Naive thymus-derived CD4-positive, alpha-beta T cell (primary cell): ENCODE measurements around the gene SUGCT. TPM values are rescaled to one million over a fixed set of nuclear protein-coding genes. Genes with fewer than 3 reads are reported as not detected.
"Not testable (repeated sequence)": the region's sequence is repeated elsewhere in the genome, so short reads cannot be mapped to it uniquely, and the experiment has no call there.

Experiments used
- ATAC-seq: fragments of 150-1000 bp; cut with Tn5 transposase; 2 replicates; pipeline ENCODE4 v1.10.0; 2021; ENCODE audit warnings: mild to moderate bottlenecking, moderate library complexity
- CTCF ChIA-PET: fragments of 350-600 bp; sonication (Branson Sonifier 250); formaldehyde crosslinking; loops from one replicate; lab custom pipeline; 2021; ENCODE audit warnings: antibody characterized with exemption; lab: Charles Lee
- POLR2A ChIA-PET: fragments of 350-600 bp; sonication (Branson Sonifier 250); formaldehyde crosslinking; loops from one replicate; lab custom pipeline; 2021; ENCODE audit warnings: antibody characterized with exemption, inconsistent platforms; lab: Charles Lee
- DNase-seq, 9 donors: peaks; one replicate each; pipeline versions ENCODE4 v3.0.0 to v3.0.0-alpha.2; 2020 to 2022; ENCODE audit warnings: mixed read lengths in 1 of 9
- H3K27ac ChIP-seq: one replicate; pipeline ENCODE4 v1.7.0; 2013; ENCODE audit warnings: mild to moderate bottlenecking, low read depth, low read length, moderate library complexity
- H3K27me3 ChIP-seq, 2 donors: one replicate each; pipeline ENCODE4 v1.7.0; 2013; ENCODE audit warnings: low read length in 2 of 2, mild to moderate bottlenecking in 2 of 2, moderate library complexity in 2 of 2; ENCODE audit not compliant: control insufficient read depth in 2 of 2, insufficient read depth in 2 of 2
- H3K36me3 ChIP-seq, 3 experiments: 1 replicate in 2 of 3; 2 replicates in 1 of 3; pipeline ENCODE4 v1.7.0; 2013; ENCODE audit warnings: low read length in 3 of 3, mild to moderate bottlenecking in 3 of 3, moderate library complexity in 1 of 3; ENCODE audit not compliant: insufficient read depth in 3 of 3, control insufficient read depth in 2 of 3
- H3K4me1 ChIP-seq, 2 donors: one replicate each; pipeline ENCODE4 v1.7.0; 2013; ENCODE audit warnings: low read length in 2 of 2, mild to moderate bottlenecking in 2 of 2, moderate library complexity in 1 of 2; ENCODE audit not compliant: control insufficient read depth in 2 of 2, insufficient read depth in 2 of 2
- H3K4me3 ChIP-seq: 2 replicates; pipeline ENCODE4 v1.7.0; 2013; ENCODE audit warnings: mild to moderate bottlenecking, low read length
- H3K9me3 ChIP-seq, 3 experiments: 1 replicate in 2 of 3; 2 replicates in 1 of 3; pipeline ENCODE4 v1.7.0; 2013; ENCODE audit warnings: low read length in 3 of 3; ENCODE audit not compliant: control insufficient read depth in 2 of 3
- H3K27ac Mint-ChIP-seq, 9 donors: one replicate each; pipeline ENCODE4 v1.8.0; 2020 to 2022; ENCODE audit warnings: mixed read lengths in 9 of 9, mild to moderate bottlenecking in 8 of 9, moderate library complexity in 5 of 9, inconsistent platforms in 2 of 9
- H3K27me3 Mint-ChIP-seq, 5 donors: one replicate each; pipeline ENCODE4 v1.8.0; 2021 to 2022; ENCODE audit warnings: mixed read lengths in 5 of 5, mild to moderate bottlenecking in 1 of 5
- H3K36me3 Mint-ChIP-seq, 5 donors: one replicate each; pipeline ENCODE4 v1.8.0; 2020 to 2022; ENCODE audit warnings: mixed read lengths in 5 of 5, mild to moderate bottlenecking in 3 of 5, inconsistent platforms in 1 of 5
- H3K4me1 Mint-ChIP-seq, 7 donors: one replicate each; pipeline ENCODE4 v1.8.0; 2020 to 2022; ENCODE audit warnings: mixed read lengths in 7 of 7, mild to moderate bottlenecking in 3 of 7, inconsistent platforms in 1 of 7
- H3K4me3 Mint-ChIP-seq, 10 donors: one replicate each; pipeline ENCODE4 v1.8.0; 2020 to 2022; ENCODE audit warnings: mild to moderate bottlenecking in 10 of 10, mixed read lengths in 10 of 10, moderate library complexity in 6 of 10, inconsistent platforms in 2 of 10
- H3K9me3 Mint-ChIP-seq, 11 donors: one replicate each; pipeline ENCODE4 v1.8.0; 2020 to 2022; ENCODE audit warnings: mixed read lengths in 11 of 11, mild to moderate bottlenecking in 4 of 11, inconsistent platforms in 1 of 11, moderate library complexity in 1 of 11
- intact Hi-C, 2 donors: fragments of 100-400 bp; cut with micrococcal nuclease; formaldehyde crosslinking; loops; one replicate each; pipeline ENCODE4 v1.15.1; 2023
- polyA plus RNA-seq, 2 donors: library from polyadenylated mRNA; unstranded; fragments of 300-500 nt; fragmentation: Illumina TruSeq; gene quantifications; one replicate each; pipeline ENCODE4 v1.2.3, GENCODE V29; 2021
- total RNA-seq, 6 experiments: library from RNA in 5 of 6; stranded (reverse) in 5 of 6; gene quantifications; 1 replicate in 5 of 6; 2 replicates in 1 of 6; pipeline ENCODE4 v1.2.3 and lab custom pipeline; 2021 to 2026

The SUGCT gene
- total and polyA plus RNA-seq, 7 experiments from 2014 or later, result 0.95 to 2.7 (median 2.2) TPM; not detected in 1

DNA sequence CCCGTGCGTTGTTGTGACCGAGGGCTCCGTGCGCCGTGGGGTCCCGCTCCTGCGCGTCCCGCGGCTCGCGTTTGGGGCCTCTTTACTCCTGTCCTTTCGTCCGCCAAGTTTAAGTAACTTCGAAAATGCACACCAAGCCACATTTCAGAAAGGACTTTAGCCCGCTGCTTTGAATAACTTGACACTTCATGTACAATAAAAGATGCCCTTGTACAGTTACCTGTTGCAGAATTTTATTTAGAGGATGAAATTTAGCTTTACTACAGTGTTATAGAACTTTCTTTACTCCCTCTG lies 459 bp downstream of the SUGCT start:
- Mint-ChIP-seq H3K36me3 (peaks cover 3 to 8% (median 6%) of the 10 kb centered on the region in 5 donors), H3K4me3 (peak overlapping the region; percentile 77 to 99 (median 92)), H3K4me1 (peaks cover 15 to 38% (median 29%) of the 10 kb centered on the region in 7 donors), H3K27ac (peak overlapping the region in 8 of 9 donors; percentile 30 to 94 (median 50)), H3K27me3 (peaks cover 0 to 17% (median 0%) of the 10 kb centered on the region in 5 donors), H3K9me3 (peaks cover 0 to 3% (median 0%) of the 10 kb centered on the region in 11 donors)
- Histone ChIP-seq H3K9me3 (no peaks in the 10 kb centered on the region), H3K4me3 (peak overlapping the region; percentile 100), H3K36me3 (peaks cover 0 to 6% (median 0%) of the 10 kb centered on the region in 3 experiments), H3K4me1 (peaks cover 21 to 31% of the 10 kb centered on the region in 2 donors), H3K27ac (peak overlapping the region; percentile 92), H3K27me3 (no peaks in the 10 kb centered on the region)
- intact Hi-C loops, result loop anchor here (2.0 to 10.0 kb wide), 3 partner anchors 1226 to 1770 kb away; partner anchors contain the start of gene VPS41 (in 1 of the 2)
- POLR2A ChIA-PET, result interaction anchor here (1.6 to 3.6 kb wide), 2 partner anchors 186 to 512 kb away, joined by 5 to 37 read pairs; partner anchors contain the start of genes CDK13 and RALA
- no peak for ATAC-seq
- DNase-seq, result no peak
- CTCF ChIA-PET, result no interaction called here

DNA sequence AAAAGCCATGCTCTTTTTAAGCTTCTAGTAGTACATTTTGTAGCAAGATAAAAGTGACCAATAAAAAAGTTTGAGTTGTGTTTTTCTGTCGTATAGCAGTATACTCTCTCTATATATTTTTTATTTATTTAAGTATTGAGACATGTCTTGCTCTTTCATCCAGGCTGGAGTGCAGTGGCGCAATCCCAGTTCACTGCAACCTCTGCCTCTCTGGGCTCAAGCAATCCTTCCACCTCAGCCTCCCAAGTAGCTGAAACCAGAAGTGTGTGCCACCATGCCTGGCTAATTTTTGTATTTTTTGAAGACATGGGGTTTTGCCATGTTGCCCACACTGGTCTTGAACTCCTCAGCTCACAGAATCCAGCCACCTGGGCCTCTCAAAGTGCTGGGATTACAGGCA lies 2.8 kb downstream of the SUGCT start:
- Histone ChIP-seq H3K9me3 (no peaks in the 10 kb centered on the region), H3K4me3 (no peak overlapping the region), H3K4me1 (peaks cover 9 to 17% of the 10 kb centered on the region in 2 donors), H3K27ac (no peak overlapping the region), H3K36me3 (peaks cover 0 to 6% (median 0%) of the 10 kb centered on the region in 3 experiments), H3K27me3 (no peaks in the 10 kb centered on the region)
- intact Hi-C loops, result loop anchor here (10.0 kb wide), 2 partner anchors 1747 to 1773 kb away; no protein-coding TSS in a partner anchor
- H3K9me3 Mint-ChIP-seq, result peaks cover 0 to 5% (median 0%) of the 10 kb centered on the region in 11 donors
- peaks cover 0 to 6% (median 2%) of the 10 kb centered on the region in 5 donors for H3K36me3 Mint-ChIP-seq
- peak overlapping the region in 1 of 10 donors; percentile 35 for H3K4me3 Mint-ChIP-seq
- POLR2A ChIA-PET, result interaction anchor here (0.6 to 1.0 kb wide), 2 partner anchors 25 to 186 kb away, joined by 3 read pairs; no protein-coding TSS in a partner anchor
- ATAC-seq (no peak), DNase-seq (no peak)
- CTCF ChIA-PET, result no interaction called here
- peaks cover 0 to 17% (median 0%) of the 10 kb centered on the region in 5 donors for H3K27me3 Mint-ChIP-seq
- no peak overlapping the region for H3K27ac Mint-ChIP-seq
- peaks cover 7 to 15% (median 11%) of the 10 kb centered on the region in 7 donors for H3K4me1 Mint-ChIP-seq

DNA sequence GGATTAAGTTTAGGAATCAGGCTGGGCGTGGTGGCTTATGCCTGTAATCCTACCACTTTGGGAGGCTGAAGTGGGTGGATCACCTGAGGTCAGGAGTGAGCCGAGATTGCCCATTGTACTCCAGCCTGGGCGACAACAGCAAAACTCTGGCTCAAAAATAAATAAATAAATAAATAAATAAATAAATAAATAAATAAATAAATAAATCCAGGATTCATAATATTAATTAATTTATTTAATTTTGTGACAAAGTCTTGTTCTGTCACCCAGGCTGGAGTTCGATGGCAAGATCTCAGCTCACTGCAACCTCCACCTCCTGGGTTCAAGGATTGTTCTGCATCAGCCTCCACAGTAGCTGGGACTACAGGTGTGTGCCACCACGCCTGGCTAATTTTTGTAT lies 4.2 kb downstream of the SUGCT start:
- no peak for DNase-seq
- Mint-ChIP-seq H3K9me3 (peaks cover 0 to 5% (median 0%) of the 10 kb centered on the region in 11 donors), H3K27ac (no peak overlapping the region), H3K27me3 (peaks cover 4 to 17% (median 6%) of the 10 kb centered on the region in 5 donors), H3K36me3 (peaks cover 0 to 10% (median 0%) of the 10 kb centered on the region in 5 donors), H3K4me3 (no peak overlapping the region), H3K4me1 (peaks cover 0 to 4% (median under 1%) of the 10 kb centered on the region in 7 donors)
- intact Hi-C loops, result loop anchor here (10.0 kb wide), 2 partner anchors 1746 to 1774 kb away; no protein-coding TSS in a partner anchor
- peaks cover 0 to 5% of the 10 kb centered on the region in 2 donors for H3K4me1 ChIP-seq
- CTCF ChIA-PET, result no interaction called here
- no peaks in the 10 kb centered on the region for H3K27me3 ChIP-seq
- POLR2A ChIA-PET, result no interaction called here
- ATAC-seq, result no peak
- no peak overlapping the region for H3K27ac ChIP-seq
- H3K4me3 ChIP-seq, result no peak overlapping the region
- H3K36me3 ChIP-seq, result peaks cover 0 to 5% (median 0%) of the 10 kb centered on the region in 3 experiments
- H3K9me3 ChIP-seq, result no peaks in the 10 kb centered on the region

DNA sequence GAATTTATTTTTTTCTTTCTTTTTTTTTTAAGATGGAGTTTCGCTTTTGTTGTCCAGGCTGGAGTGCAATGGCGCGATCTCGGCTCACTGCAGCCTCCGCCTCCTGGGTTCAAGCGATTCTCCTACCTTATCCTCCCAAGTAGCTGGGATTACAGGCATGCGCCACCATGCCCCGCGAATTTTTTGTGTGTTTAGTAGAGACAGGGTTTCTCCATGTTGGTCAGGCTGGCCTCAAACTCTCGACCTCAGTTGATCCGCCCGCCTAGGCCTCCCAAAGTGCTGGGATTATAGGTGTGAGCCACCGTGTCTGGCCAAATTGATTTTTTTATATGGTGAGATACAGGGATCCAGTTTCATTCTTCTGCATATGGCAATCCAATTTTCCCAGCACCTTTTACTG lies 5.1 kb downstream of the SUGCT start:
- peaks cover 4 to 15% (median 8%) of the 10 kb centered on the region in 5 donors for H3K27me3 Mint-ChIP-seq
- H3K4me1 Mint-ChIP-seq, H3K27ac Mint-ChIP-seq, H3K27me3 ChIP-seq, POLR2A ChIA-PET, H3K4me3 Mint-ChIP-seq, H3K36me3 ChIP-seq, CTCF ChIA-PET, H3K4me1 ChIP-seq, H3K9me3 ChIP-seq, ATAC-seq, H3K9me3 Mint-ChIP-seq, H3K27ac ChIP-seq, H3K4me3 ChIP-seq, DNase-seq: not testable (repeated sequence)
- peaks cover 0 to 14% (median 0%) of the 10 kb centered on the region in 5 donors for H3K36me3 Mint-ChIP-seq
- intact Hi-C loops, result loop anchor here (10.0 kb wide), 2 partner anchors 1745 to 1775 kb away; no protein-coding TSS in a partner anchor

DNA sequence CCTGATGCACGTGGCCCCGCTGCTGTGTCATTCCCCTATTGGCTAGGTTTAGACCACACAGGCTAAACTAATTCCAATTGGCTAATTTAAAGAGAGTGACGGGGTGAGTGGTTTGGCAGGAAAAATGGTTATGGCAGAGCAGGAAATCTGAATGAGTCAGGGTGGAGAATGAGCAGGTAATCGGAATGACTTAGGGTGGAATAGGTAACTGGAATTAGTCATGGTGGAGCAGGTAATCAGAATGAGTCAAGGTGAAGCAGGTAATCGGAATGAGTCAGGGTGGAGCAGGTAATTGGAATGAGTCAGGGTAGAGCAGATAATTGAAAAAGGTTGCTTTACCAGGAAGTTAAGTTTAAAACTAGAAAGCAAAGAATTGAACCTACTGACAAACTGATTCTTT lies 7.1 kb downstream of the SUGCT start:
- H3K27ac Mint-ChIP-seq, H3K9me3 ChIP-seq, H3K27ac ChIP-seq, intact Hi-C loops, H3K36me3 ChIP-seq, H3K9me3 Mint-ChIP-seq, H3K27me3 ChIP-seq, DNase-seq, POLR2A ChIA-PET, CTCF ChIA-PET, H3K4me1 ChIP-seq, H3K4me3 ChIP-seq, H3K4me1 Mint-ChIP-seq, H3K4me3 Mint-ChIP-seq, ATAC-seq: not testable (repeated sequence)
- Mint-ChIP-seq H3K36me3 (peaks cover 0 to 17% (median 0%) of the 10 kb centered on the region in 5 donors), H3K27me3 (peaks cover 4 to 17% (median 7%) of the 10 kb centered on the region in 5 donors)

DNA sequence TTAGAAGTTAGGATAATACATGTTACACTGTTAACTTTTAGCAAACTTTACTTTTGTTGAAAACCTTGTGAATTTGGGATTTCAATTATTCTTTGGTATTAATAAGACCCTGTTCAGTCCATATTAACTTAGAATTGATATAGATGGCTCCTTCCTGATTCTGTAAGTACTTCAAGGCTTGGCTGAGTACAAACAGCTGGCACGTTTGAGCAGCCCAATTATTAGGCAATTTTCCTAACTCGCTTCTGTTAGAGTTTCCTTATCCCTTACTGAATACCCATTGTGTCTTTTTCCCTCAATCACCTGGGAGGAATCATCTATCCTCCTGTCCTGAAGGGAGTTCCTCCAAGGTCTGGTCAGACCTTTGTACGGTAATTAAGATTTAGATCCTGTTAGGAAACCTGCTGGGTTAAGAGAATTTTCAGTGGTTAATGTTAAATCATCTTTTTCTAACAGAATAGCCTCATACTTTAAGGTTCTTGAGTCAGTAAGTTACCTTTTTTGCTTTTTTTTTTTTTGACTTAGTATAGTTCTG lies 10.9 kb downstream of the SUGCT start:
- intact Hi-C loops, CTCF ChIA-PET, H3K27ac ChIP-seq, H3K36me3 ChIP-seq, DNase-seq, H3K9me3 ChIP-seq, H3K9me3 Mint-ChIP-seq, H3K4me1 Mint-ChIP-seq, H3K27ac Mint-ChIP-seq, H3K27me3 ChIP-seq, H3K4me3 ChIP-seq, H3K4me3 Mint-ChIP-seq, POLR2A ChIA-PET, ATAC-seq, H3K4me1 ChIP-seq: not testable (repeated sequence)
- peaks cover 0 to 12% (median 3%) of the 10 kb centered on the region in 5 donors for H3K36me3 Mint-ChIP-seq
- H3K27me3 Mint-ChIP-seq, result peaks cover 4 to 19% (median 11%) of the 10 kb centered on the region in 5 donors
